ENCODE measurements around the gene SHANK1. TPM values are rescaled to one million over a fixed set of nuclear protein-coding genes. Genes with fewer than 3 reads are reported as not detected.
"Not testable (repeated sequence)": the region's sequence is repeated elsewhere in the genome, so short reads cannot be mapped to it uniquely, and the experiment has no call there.

The SHANK1 gene
- total RNA-seq, 1 donor from 2014 or later = 0.36 TPM

DNA sequence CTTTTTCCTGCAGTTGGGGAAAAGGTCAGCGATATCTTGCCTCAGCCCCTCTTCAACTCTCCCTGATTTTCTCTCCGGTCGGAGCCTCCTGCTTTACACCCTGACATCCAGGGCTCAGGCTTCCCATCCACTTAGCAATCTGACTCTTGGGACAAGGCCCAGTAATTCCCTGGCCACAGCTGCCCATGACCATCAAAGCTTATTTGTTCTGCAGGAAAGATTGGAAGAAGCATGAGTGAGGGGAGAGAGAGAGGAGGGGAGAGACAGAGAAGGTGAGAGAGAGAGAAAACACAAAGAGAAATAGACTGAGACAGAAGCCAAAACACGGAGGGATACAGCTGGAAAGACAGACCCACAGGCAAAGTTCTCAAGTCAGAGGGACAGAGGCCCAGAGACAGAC lies 93.6 kb downstream of the SHANK1 start:
- Mint-ChIP-seq H3K4me1 (ENCODE audit: low read depth) (no peaks in the 10 kb centered on the region), H3K4me3 (ENCODE audit: low read depth) (no peak overlapping the region), H3K9me3 (ENCODE audit: low read depth) (no peaks in the 10 kb centered on the region), H3K36me3 (ENCODE audit: insufficient read depth) (no peaks in the 10 kb centered on the region), H3K27me3 (peaks cover 32% of the 10 kb centered on the region), H3K27ac (no peak overlapping the region)
- no peak for DNase-seq (ENCODE audit: low spot score, unreplicated experiment)
- TF ChIP-seq, protein P1, sequence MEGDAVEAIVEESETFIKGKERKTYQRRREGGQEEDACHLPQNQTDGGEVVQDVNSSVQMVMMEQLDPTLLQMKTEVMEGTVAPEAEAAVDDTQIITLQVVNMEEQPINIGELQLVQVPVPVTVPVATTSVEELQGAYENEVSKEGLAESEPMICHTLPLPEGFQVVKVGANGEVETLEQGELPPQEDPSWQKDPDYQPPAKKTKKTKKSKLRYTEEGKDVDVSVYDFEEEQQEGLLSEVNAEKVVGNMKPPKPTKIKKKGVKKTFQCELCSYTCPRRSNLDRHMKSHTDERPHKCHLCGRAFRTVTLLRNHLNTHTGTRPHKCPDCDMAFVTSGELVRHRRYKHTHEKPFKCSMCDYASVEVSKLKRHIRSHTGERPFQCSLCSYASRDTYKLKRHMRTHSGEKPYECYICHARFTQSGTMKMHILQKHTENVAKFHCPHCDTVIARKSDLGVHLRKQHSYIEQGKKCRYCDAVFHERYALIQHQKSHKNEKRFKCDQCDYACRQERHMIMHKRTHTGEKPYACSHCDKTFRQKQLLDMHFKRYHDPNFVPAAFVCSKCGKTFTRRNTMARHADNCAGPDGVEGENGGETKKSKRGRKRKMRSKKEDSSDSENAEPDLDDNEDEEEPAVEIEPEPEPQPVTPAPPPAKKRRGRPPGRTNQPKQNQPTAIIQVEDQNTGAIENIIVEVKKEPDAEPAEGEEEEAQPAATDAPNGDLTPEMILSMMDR (IDR thresholded peaks at IDR 0.05; ENCODE audit: unreplicated experiment) = no peak

DNA sequence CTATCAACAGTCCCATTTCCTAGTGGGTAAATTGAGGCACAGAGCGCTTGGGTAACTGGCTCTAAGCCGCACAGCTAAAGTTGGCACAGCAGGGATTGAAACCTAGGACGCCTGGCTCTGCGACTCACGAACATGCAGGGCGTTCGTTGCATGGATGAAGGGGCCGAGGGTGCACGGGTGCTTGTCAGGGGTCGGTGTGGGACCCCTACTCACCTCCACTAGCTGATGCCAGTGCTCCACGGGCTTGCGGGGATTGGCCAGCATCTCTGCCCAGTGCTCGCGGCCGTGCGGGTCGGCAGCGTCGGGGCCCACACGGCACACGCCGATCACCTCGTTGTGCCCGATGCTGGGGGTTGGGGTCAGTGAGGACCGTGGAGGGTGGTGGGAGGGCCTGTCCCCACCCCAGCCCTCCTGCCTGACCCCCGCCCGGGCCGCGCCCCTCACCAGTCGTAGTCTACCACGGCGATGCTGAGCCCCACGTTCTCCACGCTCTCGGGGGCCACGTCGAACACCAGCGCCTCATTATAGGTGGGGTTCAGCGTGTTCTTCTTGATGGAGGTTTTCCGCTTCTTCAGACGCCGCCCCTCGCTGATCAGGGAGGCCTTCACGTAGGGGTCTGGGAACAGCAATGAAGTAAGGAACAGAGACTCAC lies 94.5 kb downstream of the SHANK1 start:
- no peak overlapping the region for H3K4me3 Mint-ChIP-seq (ENCODE audit: low read depth)
- H3K27me3 Mint-ChIP-seq = peaks cover 25% of the 10 kb centered on the region
- H3K9me3 Mint-ChIP-seq (ENCODE audit: low read depth) = no peaks in the 10 kb centered on the region
- no peak overlapping the region for H3K27ac Mint-ChIP-seq
- H3K36me3 Mint-ChIP-seq (ENCODE audit: insufficient read depth) = no peaks in the 10 kb centered on the region
- no peak for DNase-seq (ENCODE audit: low spot score, unreplicated experiment)
- TF ChIP-seq, protein P1 (IDR thresholded peaks at IDR 0.05; ENCODE audit: unreplicated experiment) = no peak
- H3K4me1 Mint-ChIP-seq (ENCODE audit: low read depth) = no peaks in the 10 kb centered on the region

DNA sequence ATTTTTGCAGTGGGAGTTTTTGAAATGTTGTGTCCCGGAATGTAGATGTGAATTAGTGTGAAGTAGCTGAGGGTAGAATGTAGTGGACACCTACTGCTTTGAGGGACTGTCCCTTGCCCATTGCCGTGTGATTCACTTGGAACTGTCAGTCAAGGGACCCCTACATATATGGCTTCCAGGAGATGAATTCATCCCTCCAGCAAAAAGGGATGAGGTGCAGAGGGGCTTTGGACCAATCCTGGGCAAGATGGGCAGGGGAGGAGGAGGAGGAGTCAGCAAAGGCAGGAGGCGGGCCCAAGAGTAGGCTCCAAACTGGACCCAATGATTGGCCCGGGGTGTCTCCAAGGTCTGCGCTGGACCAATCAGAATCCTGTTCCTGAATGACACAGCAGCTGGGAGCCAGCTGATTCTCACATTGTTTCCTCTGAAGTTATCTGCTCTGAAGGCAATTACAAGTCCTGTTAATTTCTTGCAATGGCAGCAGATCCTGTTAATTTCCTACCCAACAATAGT lies 99.2 kb downstream of the SHANK1 start:
- H3K4me1 Mint-ChIP-seq (ENCODE audit: low read depth); H3K27ac Mint-ChIP-seq; H3K4me3 Mint-ChIP-seq (ENCODE audit: low read depth); H3K36me3 Mint-ChIP-seq (ENCODE audit: insufficient read depth); H3K9me3 Mint-ChIP-seq (ENCODE audit: low read depth); H3K27me3 Mint-ChIP-seq; DNase-seq (ENCODE audit: low spot score, unreplicated experiment): not testable (repeated sequence)

DNA sequence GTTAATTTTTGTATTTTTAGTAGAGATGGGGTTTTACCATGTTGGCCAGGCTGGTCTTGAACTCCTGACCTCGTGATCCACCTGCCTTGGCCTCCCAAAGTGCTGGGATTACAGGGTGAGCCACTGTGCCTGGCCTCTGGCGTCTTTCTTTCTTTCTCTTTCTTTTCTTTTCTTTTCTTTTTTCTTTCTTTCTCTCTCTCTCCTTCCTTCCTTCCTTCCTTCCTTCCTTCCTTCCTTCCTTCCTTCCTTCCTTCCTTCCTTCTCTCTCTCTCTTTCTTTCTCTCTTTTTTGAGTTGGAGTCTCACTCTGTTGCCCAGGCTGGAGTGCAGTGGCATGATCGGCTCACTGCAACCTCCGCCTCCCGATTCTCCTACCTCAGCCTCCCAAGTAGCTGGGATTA lies 100.4 kb downstream of the SHANK1 start:
- not testable (repeated sequence) for H3K9me3 Mint-ChIP-seq (ENCODE audit: low read depth); H3K27me3 Mint-ChIP-seq; H3K4me1 Mint-ChIP-seq (ENCODE audit: low read depth); H3K4me3 Mint-ChIP-seq (ENCODE audit: low read depth); DNase-seq (ENCODE audit: low spot score, unreplicated experiment); H3K36me3 Mint-ChIP-seq (ENCODE audit: insufficient read depth); H3K27ac Mint-ChIP-seq

DNA sequence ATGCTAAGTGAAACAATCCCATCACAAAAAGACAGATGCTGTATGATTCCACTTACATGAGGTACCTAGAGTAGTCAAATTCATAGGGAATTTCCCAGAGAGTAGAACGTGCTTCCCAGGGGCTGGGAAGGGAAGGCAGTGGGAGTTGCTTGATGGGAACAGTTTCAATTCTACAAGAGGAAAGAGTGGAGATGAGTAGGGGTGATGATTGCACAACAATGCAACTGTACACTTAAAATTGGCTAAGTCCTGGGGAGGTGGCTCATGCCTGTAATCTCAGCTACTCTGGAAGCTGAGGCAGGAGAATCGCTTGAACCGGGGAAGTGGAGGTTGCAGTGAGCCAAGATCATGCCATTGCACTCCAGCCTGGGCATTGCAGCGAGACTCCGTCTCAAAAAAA lies 101.2 kb downstream of the SHANK1 start:
- not testable (repeated sequence) for H3K36me3 Mint-ChIP-seq (ENCODE audit: insufficient read depth); H3K27me3 Mint-ChIP-seq; H3K9me3 Mint-ChIP-seq (ENCODE audit: low read depth); H3K4me1 Mint-ChIP-seq (ENCODE audit: low read depth); H3K4me3 Mint-ChIP-seq (ENCODE audit: low read depth); H3K27ac Mint-ChIP-seq; DNase-seq (ENCODE audit: low spot score, unreplicated experiment)

DNA sequence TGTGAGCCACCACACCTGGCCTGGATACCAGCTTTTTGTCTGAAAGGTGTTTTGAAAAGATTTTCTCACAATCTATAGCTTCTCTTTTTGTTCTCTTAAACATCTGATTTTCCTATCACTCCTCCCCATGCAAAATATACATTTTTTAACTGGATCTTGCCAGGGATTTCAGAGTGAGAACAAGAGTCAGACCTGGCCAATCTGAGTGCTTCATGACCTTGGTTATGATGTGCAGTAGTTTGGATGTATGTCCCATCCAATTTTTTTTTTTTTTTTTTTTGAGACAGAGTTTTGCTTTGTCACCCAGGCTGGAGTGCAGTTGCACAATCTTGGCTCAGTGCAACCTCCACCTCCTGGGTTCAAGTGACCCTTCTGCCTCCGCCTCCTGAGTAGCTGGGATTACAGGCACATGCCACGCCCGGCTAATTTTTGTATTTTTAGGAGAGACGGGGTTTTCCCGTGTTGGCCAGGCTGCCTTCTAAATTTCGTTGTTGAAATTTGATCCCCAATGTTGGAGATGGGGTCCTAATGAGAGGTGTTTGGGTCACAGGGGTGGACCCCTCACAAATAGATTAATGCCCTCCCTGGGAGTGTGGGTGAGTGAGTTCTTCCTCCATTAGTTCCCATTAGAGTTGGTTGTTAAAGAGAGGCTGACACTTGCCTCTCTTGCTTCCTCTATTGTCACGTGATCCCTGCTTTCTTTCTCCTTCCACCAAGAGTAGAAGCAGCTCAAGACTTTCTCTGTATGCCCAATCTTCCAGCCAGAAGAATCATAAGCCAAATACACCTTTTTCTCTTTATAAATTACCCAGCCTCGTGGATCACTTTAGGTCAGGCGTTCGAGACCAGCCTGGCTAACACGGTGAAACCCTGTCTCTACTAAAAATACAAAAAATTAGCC lies 106.8 kb downstream of the SHANK1 start:
- not testable (repeated sequence) for H3K4me3 Mint-ChIP-seq (ENCODE audit: low read depth); H3K4me1 Mint-ChIP-seq (ENCODE audit: low read depth); H3K36me3 Mint-ChIP-seq (ENCODE audit: insufficient read depth); H3K9me3 Mint-ChIP-seq (ENCODE audit: low read depth); H3K27ac Mint-ChIP-seq; DNase-seq (ENCODE audit: low spot score, unreplicated experiment)
- H3K27me3 Mint-ChIP-seq = peaks cover 28% of the 10 kb centered on the region

Other genes with a start within 250 kb of the SHANK1 start
- gene EMC10, start 243.3 kb downstream of the SHANK1 start, total RNA-seq = 177 and 181 TPM in 2 replicates
- 11.6 and 12.0 TPM in 2 replicates for gene GARIN5A, start 243.0 kb downstream of the SHANK1 start, total RNA-seq
- 12.1 and 13.1 TPM in 2 replicates for gene JOSD2, start 208.6 kb downstream of the SHANK1 start, total RNA-seq
- gene ASPDH, start 205.9 kb downstream of the SHANK1 start, total RNA-seq = not detected in 2 replicates
- gene LRRC4B, start 151.4 kb downstream of the SHANK1 start, total RNA-seq = 1.0 and 1.2 TPM in 2 replicates
- gene SYT3, start 79.9 kb downstream of the SHANK1 start, total RNA-seq = 0.91 and 1.8 TPM in 2 replicates
- gene C19orf81, start 70.4 kb downstream of the SHANK1 start, total RNA-seq = 5.6 and 8.6 TPM in 2 replicates
- gene CLEC11A, start 3.6 kb upstream of the SHANK1 start, total RNA-seq = 4.7 and 5.4 TPM in 2 replicates
- not detected in 2 replicates for gene GPR32, start 50.7 kb upstream of the SHANK1 start, total RNA-seq
- not detected in 2 replicates for gene ACP4, start 70.6 kb upstream of the SHANK1 start, total RNA-seq
- gene KLK1, start 104.0 kb upstream of the SHANK1 start, total RNA-seq = not detected in 2 replicates
- gene KLK15, start 113.8 kb upstream of the SHANK1 start, total RNA-seq = not detected in 2 replicates
- gene KLK3, start 135.1 kb upstream of the SHANK1 start, total RNA-seq = not detected in 2 replicates
- not detected in 2 replicates for gene KLK2, start 153.6 kb upstream of the SHANK1 start, total RNA-seq
- gene KLK4, start 191.6 kb upstream of the SHANK1 start, total RNA-seq = not detected in 2 replicates
- not detected in 2 replicates for gene KLK5, start 233.2 kb upstream of the SHANK1 start, total RNA-seq
- 0.62 and 1.2 TPM in 2 replicates for gene KLK6, start 249.8 kb upstream of the SHANK1 start, total RNA-seq